Esophagus muscularis mucosa (tissue), 4 donors: ENCODE results near the gene FAM177B. TPM values are rescaled to one million over a fixed set of nuclear protein-coding genes. Genes with fewer than 3 reads are reported as not detected.
"Not testable (repeated sequence)": the region's sequence is repeated elsewhere in the genome, so short reads cannot be mapped to it uniquely, and the experiment has no call there.

Experiments
- DNase-seq: peaks from one replicate; pipeline ENCODE4 v3.0.0-alpha.2; 2017; ENCODE audit errors: extremely low spot score
- H3K27ac ChIP-seq, 4 donors: fragments of 200-600 bp; sonication (generic); replicated peaks in 1 of 4; 1 replicate in 3 of 4; 2 replicates in 1 of 4; pipeline ENCODE4 v1.5.1; 2016 to 2019; ENCODE audit warnings: mild to moderate bottlenecking in 1 of 4
- H3K27me3 ChIP-seq, 4 donors: fragments of 200-600 bp; sonication (generic); one replicate each; pipeline versions ENCODE4 v1.5.1 to v1.6.0; 2016 to 2019
- H3K36me3 ChIP-seq, 4 donors: fragments of 200-600 bp; sonication (generic); one replicate each; pipeline ENCODE4 v1.5.1; 2016 to 2019
- H3K4me1 ChIP-seq, 4 donors: fragments of 200-600 bp; sonication (generic); one replicate each; pipeline ENCODE4 v1.5.1; 2016 to 2019
- H3K4me3 ChIP-seq, 4 donors: fragments of 200-600 bp; sonication (generic); 1 replicate in 2 of 4; 2 replicates in 2 of 4; pipeline ENCODE4 v1.5.1; 2016 to 2019; ENCODE audit warnings: mild to moderate bottlenecking in 4 of 4, moderate library complexity in 1 of 4
- H3K9me3 ChIP-seq, 4 donors: fragments of 200-600 bp; sonication (generic); 1 replicate in 3 of 4; 2 replicates in 1 of 4; pipeline ENCODE4 v1.5.1; 2016 to 2019
- CTCF ChIP-seq, 3 experiments: fragments of 200-600 bp in 2 of 3; fragments of 450-650 bp in 1 of 3; sonication (generic) in 2 of 3; IDR thresholded peaks; one replicate each; pipeline ENCODE4 v1.5.1; 2017 to 2019; ENCODE audit warnings: antibody characterized with exemption in 3 of 3, mild to moderate bottlenecking in 2 of 3, moderate library complexity in 1 of 3
- EP300 ChIP-seq: sonication (generic); formaldehyde crosslinking; IDR thresholded peaks from one replicate; pipeline ENCODE4 v1.6.1; 2017; ENCODE audit warnings: antibody characterized with exemption
- POLR2A ChIP-seq: fragments of 450-650 bp; IDR thresholded peaks from one replicate; pipeline ENCODE4 v1.6.1; 2017; ENCODE audit warnings: antibody characterized with exemption, moderate library complexity, mild to moderate bottlenecking, low read depth
- POLR2AphosphoS5 ChIP-seq, 2 donors: sonication (generic); formaldehyde crosslinking; IDR thresholded peaks; one replicate each; pipeline ENCODE4 v1.6.1; 2017; ENCODE audit warnings: antibody characterized with exemption in 2 of 2
- WGBS: methylation state at CpG from one replicate; pipeline ENCODE4 v1.1.5; 2018; 5-methylcytosine and 5-hydroxymethylcytosine counted together
- intact Hi-C: fragments of 100-400 bp; cut with DNase I; formaldehyde crosslinking; loops from one replicate; pipeline ENCODE4 v1.15.1; 2023
- total RNA-seq, 4 donors: library from RNA; depleted of rRNA; stranded (reverse); fragments of >200 nt; gene quantifications; one replicate each; pipeline versions ENCODE4 v1.1.0 to v1.2.1, GENCODE V29; 2016

FAM177B gene
- total RNA-seq, 4 donors from 2014 or later: 0.42 to 1.3 TPM; not detected in 2

- no peaks in the 10 kb centered on the region for H3K27me3 ChIP-seq
- H3K36me3 ChIP-seq: peaks cover 42 to 69% (median 60%) of the 10 kb centered on the region in 4 donors
- H3K9me3 ChIP-seq: no peaks in the 10 kb centered on the region
- H3K4me1 ChIP-seq: peaks cover 0 to 5% (median 2%) of the 10 kb centered on the region in 4 donors
- WGBS: 85% methylated on average over 1 of the region's 1 CpG
- no peak for DNase-seq
- no peak overlapping the region for H3K27ac ChIP-seq
- no peak for TF ChIP-seq POLR2A
- no peak for TF ChIP-seq CTCF (IDR thresholded peaks at IDR 0.05)
- TF ChIP-seq EP300: no peak
- no peak for TF ChIP-seq POLR2AphosphoS5 (IDR thresholded peaks at IDR 0.05)
- no peak overlapping the region for H3K4me3 ChIP-seq
- intact Hi-C loops: no loop called here
Observed at GRCh38 chr1:222734740-222735139, 2.3 kb upstream of the FAM177B start.

GRCh38 chr1:222736470-222736869, 532 bp upstream of the FAM177B start:
- Histone ChIP-seq H3K27me3 (no peaks in the 10 kb centered on the region), H3K36me3 (peaks cover 25 to 52% (median 43%) of the 10 kb centered on the region in 4 donors), H3K9me3 (no peaks in the 10 kb centered on the region), H3K4me1 (peaks cover 0 to 5% (median 2%) of the 10 kb centered on the region in 4 donors), H3K27ac (no peak overlapping the region), H3K4me3 (no peak overlapping the region)
- intact Hi-C loops: no loop called here
- TF ChIP-seq POLR2AphosphoS5 (IDR thresholded peaks at IDR 0.05) (no peak), POLR2A (no peak), EP300 (no peak), CTCF (IDR thresholded peaks at IDR 0.05) (no peak)
- WGBS: 63% methylated on average over 5 of the region's 5 CpGs
- DNase-seq: no peak

- no peak overlapping the region for H3K4me3 ChIP-seq
- intact Hi-C loops: loop anchor here (2.0 kb wide), 1 partner anchor 341 kb away; no protein-coding TSS in a partner anchor
- TF ChIP-seq EP300 (no peak), POLR2AphosphoS5 (IDR thresholded peaks at IDR 0.05) (no peak), POLR2A (no peak), CTCF (IDR thresholded peaks at IDR 0.05) (no peak)
- H3K9me3 ChIP-seq: no peaks in the 10 kb centered on the region
- H3K27me3 ChIP-seq: no peaks in the 10 kb centered on the region
- peaks cover 6 to 22% (median 16%) of the 10 kb centered on the region in 4 donors for H3K36me3 ChIP-seq
- peaks cover 0 to 5% (median 2%) of the 10 kb centered on the region in 4 donors for H3K4me1 ChIP-seq
- 84% methylated on average over 2 of the region's 2 CpGs for WGBS
- DNase-seq: no peak
- no peak overlapping the region for H3K27ac ChIP-seq
Observed at GRCh38 chr1:222739465-222739864, 2.5 kb downstream of the FAM177B start.

GRCh38 chr1:222739929-222740328, 2.9 kb downstream of the FAM177B start:
- Histone ChIP-seq H3K36me3 (peaks cover 3 to 17% (median 11%) of the 10 kb centered on the region in 4 donors), H3K9me3 (no peaks in the 10 kb centered on the region), H3K4me3 (no peak overlapping the region), H3K27me3 (no peaks in the 10 kb centered on the region), H3K4me1 (peaks cover 0 to 5% (median 2%) of the 10 kb centered on the region in 4 donors), H3K27ac (no peak overlapping the region)
- intact Hi-C loops: loop anchor here (2.0 kb wide), 1 partner anchor 341 kb away; no protein-coding TSS in a partner anchor
- no peak for DNase-seq
- TF ChIP-seq POLR2AphosphoS5 (IDR thresholded peaks at IDR 0.05) (no peak), CTCF (IDR thresholded peaks at IDR 0.05) (no peak), POLR2A (no peak), EP300 (no peak)
- WGBS: 88% methylated on average over 1 of the region's 1 CpG

- intact Hi-C loops, H3K4me3 ChIP-seq, H3K27ac ChIP-seq, H3K4me1 ChIP-seq, DNase-seq, H3K9me3 ChIP-seq, H3K27me3 ChIP-seq, H3K36me3 ChIP-seq: not testable (repeated sequence)
- 94% methylated on average over 5 of the region's 5 CpGs for WGBS
Observed at GRCh38 chr1:222741630-222742457, 4.8 kb downstream of the FAM177B start.
